Activated T-helper 17 cell treated with anti-CD3 and anti-CD28 coated beads, Interleukin-2, amount 50 U/mL, for 72 hours (primary cell): Measurements from ENCODE around the gene EEA1. TPM values are rescaled to one million over a fixed set of nuclear protein-coding genes. Genes with fewer than 3 reads are reported as not detected.
"Not testable (repeated sequence)": the region's sequence is repeated elsewhere in the genome, so short reads cannot be mapped to it uniquely, and the experiment has no call there.

Experiments
- ATAC-seq: fragments of 150-1000 bp; cut with Tn5 transposase; replicated peaks from 2 replicates; pipeline ENCODE4 v1.10.0; 2021; ENCODE audit warnings: mild to moderate bottlenecking, moderate library complexity
- H3K27ac Mint-ChIP-seq: one replicate; pipeline ENCODE4 v1.8.0; 2022; ENCODE audit warnings: mixed read lengths
- H3K27me3 Mint-ChIP-seq: one replicate; pipeline ENCODE4 v1.8.0; 2022; ENCODE audit warnings: mixed read lengths
- H3K36me3 Mint-ChIP-seq: one replicate; pipeline ENCODE4 v1.8.0; 2022; ENCODE audit warnings: low read depth, mild to moderate bottlenecking, mixed read lengths
- H3K4me1 Mint-ChIP-seq: one replicate; pipeline ENCODE4 v1.8.0; 2022; ENCODE audit warnings: mixed read lengths
- H3K4me3 Mint-ChIP-seq: one replicate; pipeline ENCODE4 v1.8.0; 2022; ENCODE audit warnings: mild to moderate bottlenecking, mixed read lengths
- H3K9me3 Mint-ChIP-seq: one replicate; pipeline ENCODE4 v1.8.0; 2022; ENCODE audit warnings: mixed read lengths
- total RNA-seq, 2 donors: library from RNA; stranded (reverse); gene quantifications; one replicate each; pipeline ENCODE4 v1.2.3, GENCODE V29; 2022

Gene EEA1
- total RNA-seq: 10 to 100 TPM; 11.2 to 12.3 TPM

DNA sequence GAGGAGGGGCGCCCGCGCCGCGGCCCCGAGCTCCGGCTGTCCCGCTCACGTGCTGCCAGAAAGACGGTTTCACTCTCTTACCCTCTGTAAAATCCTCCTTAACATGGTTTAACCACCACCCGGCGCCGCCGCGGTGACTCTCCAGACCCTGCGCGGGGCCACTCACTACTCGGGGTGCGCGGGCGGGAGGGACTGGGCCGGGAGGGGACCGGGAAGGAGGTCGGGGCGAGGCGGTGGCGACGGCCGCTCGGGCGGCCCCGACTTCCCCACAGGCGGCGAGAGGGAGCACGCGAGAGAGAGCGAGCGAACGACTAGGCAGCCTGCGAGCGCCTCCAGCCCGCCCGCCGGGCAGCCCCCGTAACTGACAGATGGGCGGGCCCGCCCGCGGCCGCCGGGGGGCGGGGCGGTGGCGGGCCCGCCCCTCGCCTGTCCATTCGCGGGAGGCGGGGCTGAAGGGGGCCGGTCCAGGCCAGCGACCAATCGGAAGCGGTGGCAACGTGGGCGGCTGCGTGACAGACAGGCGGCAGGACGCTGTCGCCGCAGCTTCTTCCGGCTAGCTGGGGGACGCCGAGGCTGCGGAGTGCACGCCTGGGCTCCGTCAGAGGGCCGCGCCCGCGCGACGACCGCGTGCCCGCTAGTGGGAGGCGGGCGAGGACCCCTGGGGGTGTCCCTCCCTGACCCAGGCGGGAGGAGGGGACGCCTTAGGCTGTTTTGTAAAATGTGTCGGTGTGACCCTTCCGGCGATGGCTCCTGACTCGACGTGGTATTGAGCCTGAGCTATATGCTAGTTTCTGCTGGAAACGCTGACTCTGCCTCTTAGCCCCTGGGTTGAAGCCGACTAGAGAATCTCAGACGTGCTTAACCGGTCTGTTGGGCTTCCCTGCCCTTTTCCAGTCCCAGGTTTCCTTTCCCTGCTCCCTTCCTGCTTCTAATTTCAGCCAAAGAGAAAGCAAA lies at the start of gene EEA1:
Gene EEA1 (minus strand): TSS at position 334 of the 954 bp plus-strand sequence. CDS start 229 bp downstream, at position 105.
- peaks cover 25% of the 10 kb centered on the region for H3K4me1 Mint-ChIP-seq
- peak within 1 kb of the TSS; percentile 87 for H3K27ac Mint-ChIP-seq
- no peaks in the 10 kb centered on the region for H3K27me3 Mint-ChIP-seq
- H3K36me3 Mint-ChIP-seq: peaks cover 16% of the 10 kb centered on the region
- ATAC-seq: peak; percentile 84
- H3K9me3 Mint-ChIP-seq: no peaks in the 10 kb centered on the region
- H3K4me3 Mint-ChIP-seq: peak within 1 kb of the TSS; percentile 89

DNA sequence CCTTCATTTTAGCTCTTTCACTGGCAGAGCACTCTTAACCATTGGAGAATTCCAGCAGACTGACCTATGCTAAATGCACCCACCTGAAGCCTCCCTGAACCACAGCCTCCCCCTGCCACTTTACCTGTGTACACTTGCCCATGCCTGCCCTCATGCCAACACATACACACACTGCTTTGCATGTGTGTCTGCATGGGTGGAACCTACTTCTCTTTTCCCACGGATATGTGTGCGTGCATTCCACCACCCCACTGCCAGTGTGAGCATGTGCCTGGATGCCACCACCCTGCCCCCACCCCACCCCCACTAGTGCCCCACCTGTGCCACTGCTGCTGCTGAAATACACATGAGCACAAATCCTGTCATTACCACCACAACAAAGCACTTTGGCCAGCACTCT lies 49.5 kb upstream of the EEA1 start:
- no peak overlapping the region for H3K27ac Mint-ChIP-seq
- H3K4me3 Mint-ChIP-seq: no peak overlapping the region
- no peaks in the 10 kb centered on the region for H3K36me3 Mint-ChIP-seq
- peaks cover 10% of the 10 kb centered on the region for H3K27me3 Mint-ChIP-seq
- H3K4me1 Mint-ChIP-seq: no peaks in the 10 kb centered on the region
- ATAC-seq: no peak
- H3K9me3 Mint-ChIP-seq: no peaks in the 10 kb centered on the region

DNA sequence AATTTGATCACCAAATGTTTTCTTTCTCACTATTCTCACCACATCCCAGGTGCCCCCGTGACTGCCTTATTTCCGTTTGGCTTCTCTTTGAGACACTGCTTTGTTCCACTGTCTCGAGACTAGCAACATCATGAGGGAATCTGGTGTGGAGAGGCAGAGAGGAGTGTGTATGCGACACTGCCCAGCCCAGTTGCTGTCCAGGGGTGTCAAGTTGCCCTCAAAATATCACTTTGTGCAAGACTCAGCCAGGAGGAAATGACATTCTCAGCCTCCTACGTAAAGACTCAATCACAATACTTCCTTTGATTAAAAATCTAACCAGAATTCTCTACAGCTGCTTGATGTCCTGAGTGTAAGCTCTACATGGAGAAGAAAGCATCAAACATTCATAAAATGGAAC lies 48.2 kb upstream of the EEA1 start:
- ATAC-seq: no peak
- H3K4me3 Mint-ChIP-seq: no peak overlapping the region

DNA sequence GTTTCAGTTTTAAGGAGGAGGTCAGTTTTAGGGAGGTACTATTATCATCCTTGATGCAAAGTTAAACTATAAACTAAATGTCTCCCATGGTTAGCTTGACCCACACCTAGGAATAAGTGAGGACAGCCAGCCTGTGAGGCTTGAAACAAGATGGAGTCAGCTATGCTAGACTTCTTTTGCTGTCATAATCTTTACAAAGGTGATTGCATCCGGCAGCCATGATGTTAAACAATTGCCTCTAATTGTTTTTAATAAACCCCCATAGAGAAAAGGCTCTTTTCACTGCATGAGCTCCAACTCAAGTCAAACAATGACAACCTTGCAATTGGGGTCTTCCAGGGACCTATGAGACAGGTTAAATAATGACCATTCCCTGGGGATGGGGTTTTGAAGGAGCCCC lies 45.7 kb upstream of the EEA1 start:
- Mint-ChIP-seq H3K4me3 (no peak overlapping the region), H3K9me3 (no peaks in the 10 kb centered on the region), H3K27ac (no peak overlapping the region), H3K36me3 (no peaks in the 10 kb centered on the region), H3K4me1 (no peaks in the 10 kb centered on the region), H3K27me3 (peaks cover 14% of the 10 kb centered on the region)
- no peak for ATAC-seq

More for the DNA sequence above, 48.2 kb upstream of the EEA1 start:
- no peaks in the 10 kb centered on the region for H3K9me3 Mint-ChIP-seq
- peaks cover 14% of the 10 kb centered on the region for H3K27me3 Mint-ChIP-seq
- H3K36me3 Mint-ChIP-seq: no peaks in the 10 kb centered on the region
- no peaks in the 10 kb centered on the region for H3K4me1 Mint-ChIP-seq
- no peak overlapping the region for H3K27ac Mint-ChIP-seq

DNA sequence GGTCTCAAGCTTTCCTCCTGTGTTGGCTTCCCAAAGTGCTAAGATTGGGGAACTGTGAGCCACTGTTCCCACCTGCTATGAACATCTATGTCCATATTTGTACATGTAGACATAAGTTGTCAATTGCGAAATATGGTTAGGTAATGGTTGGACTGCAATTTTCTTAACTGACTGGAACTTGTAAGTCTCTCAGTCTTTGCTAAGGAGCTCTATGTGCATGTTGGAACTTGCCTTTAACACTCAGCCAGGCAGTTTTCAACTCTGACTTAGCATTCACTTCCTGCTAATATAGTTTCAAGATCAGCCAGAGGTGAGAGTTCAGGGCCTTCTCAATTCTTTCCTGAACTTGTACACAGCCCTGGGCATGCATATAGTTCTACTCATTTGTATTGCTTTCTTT lies 44.5 kb upstream of the EEA1 start:
- H3K4me3 Mint-ChIP-seq: no peak overlapping the region
- H3K9me3 Mint-ChIP-seq: no peaks in the 10 kb centered on the region
- H3K27me3 Mint-ChIP-seq: peaks cover 14% of the 10 kb centered on the region
- ATAC-seq: no peak
- H3K36me3 Mint-ChIP-seq: no peaks in the 10 kb centered on the region
- no peak overlapping the region for H3K27ac Mint-ChIP-seq
- H3K4me1 Mint-ChIP-seq: no peaks in the 10 kb centered on the region

DNA sequence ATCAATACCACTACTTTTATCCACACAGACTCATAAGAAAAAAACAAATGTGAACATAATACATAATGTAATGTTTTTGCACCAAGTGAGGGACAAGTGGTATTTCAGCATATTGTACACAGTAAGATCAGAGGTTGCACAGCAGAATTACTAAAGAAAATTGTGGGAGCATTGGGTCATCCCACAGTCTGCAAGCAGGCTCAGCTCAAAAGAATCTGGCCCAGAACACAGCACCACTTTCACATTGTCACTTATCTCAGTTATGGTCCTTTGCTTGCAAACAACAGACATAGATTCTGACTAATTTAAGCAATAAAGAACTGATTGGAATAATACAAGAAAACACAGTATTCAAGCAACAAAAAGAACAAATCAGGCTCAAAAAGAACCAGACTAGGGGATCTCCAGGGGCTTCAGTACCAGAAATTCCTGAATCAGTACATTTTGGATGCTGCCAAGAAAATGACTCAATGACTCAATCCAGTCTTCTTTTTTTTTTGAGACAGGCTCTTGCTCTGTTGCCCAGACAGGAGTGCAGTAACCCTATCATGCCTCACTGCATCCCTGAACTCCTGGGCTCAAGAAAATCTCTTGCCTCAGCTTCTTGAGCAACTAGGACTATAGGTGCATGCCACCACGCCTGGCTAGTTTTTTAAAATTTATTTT lies 42.9 kb upstream of the EEA1 start:
- ATAC-seq: no peak
- Mint-ChIP-seq H3K27me3 (peaks cover 14% of the 10 kb centered on the region), H3K9me3 (no peaks in the 10 kb centered on the region), H3K4me1 (no peaks in the 10 kb centered on the region), H3K36me3 (no peaks in the 10 kb centered on the region), H3K4me3 (no peak overlapping the region), H3K27ac (no peak overlapping the region)

DNA sequence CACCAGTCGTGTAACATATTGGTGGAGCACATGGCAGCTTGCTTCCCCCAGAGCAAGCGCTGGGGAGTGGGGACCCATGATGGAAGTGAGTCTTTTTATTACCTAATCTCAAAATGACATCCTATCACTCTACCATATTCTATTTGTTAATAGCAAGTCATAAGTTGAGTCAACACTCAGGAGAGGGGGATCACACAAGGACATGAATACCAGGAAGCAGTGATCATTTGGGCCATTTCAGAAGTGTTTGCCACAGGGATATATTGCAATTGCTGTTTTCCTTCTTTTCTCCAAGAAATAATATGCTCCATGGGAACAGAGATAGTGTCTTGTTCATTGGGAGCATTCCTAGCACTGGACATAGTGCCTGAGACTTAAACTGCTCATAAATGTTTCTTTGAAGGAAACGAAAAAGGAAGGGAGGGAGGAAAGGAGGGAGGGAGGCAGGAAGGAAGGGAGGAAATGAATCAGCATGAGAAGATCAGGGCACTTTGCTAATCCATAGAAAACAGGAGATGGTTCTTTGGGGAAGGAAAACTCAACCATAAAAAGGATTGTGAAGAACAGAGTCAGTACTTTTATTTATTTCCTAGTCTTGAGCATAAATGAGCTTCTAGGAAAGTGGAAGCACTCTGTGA lies 39.2 kb upstream of the EEA1 start:
- ATAC-seq: no peak
- H3K9me3 Mint-ChIP-seq: no peaks in the 10 kb centered on the region
- H3K27ac Mint-ChIP-seq: no peak overlapping the region
- peaks cover 4% of the 10 kb centered on the region for H3K27me3 Mint-ChIP-seq
- no peaks in the 10 kb centered on the region for H3K4me1 Mint-ChIP-seq
- H3K4me3 Mint-ChIP-seq: no peak overlapping the region
- no peaks in the 10 kb centered on the region for H3K36me3 Mint-ChIP-seq

DNA sequence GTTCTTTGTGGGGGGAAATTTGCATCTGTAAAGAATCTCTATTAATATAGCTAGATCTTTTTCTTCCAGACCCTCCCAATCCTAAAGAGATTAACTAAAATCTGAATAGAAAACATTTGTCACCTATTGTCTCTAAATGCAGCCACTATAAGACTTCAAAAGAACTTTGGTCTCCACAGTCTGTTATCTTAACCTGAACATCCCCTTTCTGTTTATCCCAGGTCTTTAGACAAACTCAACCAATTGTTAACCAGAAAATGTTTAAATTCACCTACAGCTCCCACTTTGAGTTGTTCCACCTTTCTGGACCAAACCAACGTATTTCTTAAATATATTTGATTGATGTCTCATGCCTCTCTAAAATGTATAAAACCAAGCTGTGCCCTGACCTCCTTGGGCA lies 35.3 kb upstream of the EEA1 start:
- H3K36me3 Mint-ChIP-seq, ATAC-seq, H3K27me3 Mint-ChIP-seq, H3K27ac Mint-ChIP-seq, H3K9me3 Mint-ChIP-seq, H3K4me1 Mint-ChIP-seq, H3K4me3 Mint-ChIP-seq: not testable (repeated sequence)

DNA sequence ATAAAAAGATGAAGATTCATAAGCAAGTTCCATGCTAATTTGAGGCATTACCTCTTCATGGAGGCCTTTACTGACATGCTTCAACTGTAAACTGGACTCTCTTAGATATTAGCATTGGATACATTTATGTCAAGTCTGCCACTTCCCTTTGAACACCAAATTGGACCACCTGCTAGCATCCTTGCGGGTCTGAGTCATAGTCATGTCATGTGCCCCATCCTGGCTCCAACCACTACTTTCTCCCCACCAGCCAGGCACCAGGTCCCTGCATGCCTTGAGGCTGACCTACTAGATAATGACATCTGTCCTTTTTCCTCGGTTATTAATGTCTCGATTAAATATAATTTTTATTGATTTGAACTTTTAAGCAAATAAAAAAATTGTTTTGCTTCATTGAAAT lies 32.9 kb upstream of the EEA1 start:
- Mint-ChIP-seq H3K4me3 (no peak overlapping the region), H3K27me3 (no peaks in the 10 kb centered on the region), H3K27ac (no peak overlapping the region), H3K36me3 (no peaks in the 10 kb centered on the region), H3K4me1 (no peaks in the 10 kb centered on the region), H3K9me3 (no peaks in the 10 kb centered on the region)
- ATAC-seq: no peak

DNA sequence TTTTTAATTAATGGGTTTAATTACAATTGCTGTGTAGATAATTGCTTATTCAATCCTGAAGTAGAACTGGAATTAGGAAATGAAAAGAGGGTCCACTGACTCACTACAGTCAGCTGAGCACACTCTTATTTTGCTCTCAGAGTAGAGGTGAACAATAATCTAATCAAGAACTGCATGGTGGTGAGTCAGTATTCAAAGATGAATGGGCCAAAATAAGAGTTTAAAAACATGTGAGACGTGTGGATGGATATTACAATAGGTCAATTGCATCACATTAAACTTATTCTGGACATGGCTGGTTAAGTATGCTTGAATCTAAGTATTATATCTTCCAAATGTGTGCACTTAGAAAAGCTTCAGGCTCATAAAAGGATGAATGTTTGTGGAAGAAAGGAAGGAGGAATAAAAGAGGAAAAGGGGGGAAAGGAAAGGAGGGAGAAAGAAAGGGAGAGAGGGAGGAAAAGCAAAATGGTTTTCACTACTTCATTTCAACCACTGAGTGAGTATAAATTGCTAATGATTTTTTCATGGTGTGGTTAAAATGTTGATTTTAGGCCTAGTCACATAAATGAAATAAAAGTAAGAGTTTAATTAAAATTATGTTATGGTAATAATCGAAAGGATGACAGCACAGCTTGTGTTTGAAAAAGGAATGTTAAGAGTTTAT lies 27.0 kb upstream of the EEA1 start:
- Mint-ChIP-seq H3K4me1 (no peaks in the 10 kb centered on the region), H3K36me3 (no peaks in the 10 kb centered on the region), H3K27me3 (no peaks in the 10 kb centered on the region), H3K4me3 (no peak overlapping the region), H3K27ac (no peak overlapping the region), H3K9me3 (no peaks in the 10 kb centered on the region)
- ATAC-seq: peak; percentile 46

DNA sequence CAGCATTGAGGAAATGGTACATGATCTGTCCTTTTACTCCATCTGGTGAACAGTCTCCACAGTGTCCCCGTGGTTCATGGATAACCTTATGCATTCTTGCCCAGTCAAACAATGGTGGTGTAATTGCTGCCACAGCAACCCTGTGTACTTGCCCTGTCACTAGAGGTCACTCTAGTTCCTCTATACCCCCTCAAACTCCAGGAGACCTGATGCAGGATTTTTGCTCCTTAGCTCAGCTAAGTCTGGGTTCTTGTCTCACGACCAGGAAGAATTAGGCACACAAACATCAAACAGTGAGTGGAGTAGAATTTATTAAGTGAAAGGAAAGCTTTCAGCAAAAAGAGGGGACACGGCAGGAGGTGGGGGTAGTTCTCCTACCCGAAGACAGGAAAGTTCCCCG lies 24.7 kb upstream of the EEA1 start:
- Mint-ChIP-seq H3K36me3 (no peaks in the 10 kb centered on the region), H3K9me3 (no peaks in the 10 kb centered on the region), H3K27ac (no peak overlapping the region), H3K4me1 (no peaks in the 10 kb centered on the region), H3K27me3 (no peaks in the 10 kb centered on the region), H3K4me3 (no peak overlapping the region)
- ATAC-seq: no peak

DNA sequence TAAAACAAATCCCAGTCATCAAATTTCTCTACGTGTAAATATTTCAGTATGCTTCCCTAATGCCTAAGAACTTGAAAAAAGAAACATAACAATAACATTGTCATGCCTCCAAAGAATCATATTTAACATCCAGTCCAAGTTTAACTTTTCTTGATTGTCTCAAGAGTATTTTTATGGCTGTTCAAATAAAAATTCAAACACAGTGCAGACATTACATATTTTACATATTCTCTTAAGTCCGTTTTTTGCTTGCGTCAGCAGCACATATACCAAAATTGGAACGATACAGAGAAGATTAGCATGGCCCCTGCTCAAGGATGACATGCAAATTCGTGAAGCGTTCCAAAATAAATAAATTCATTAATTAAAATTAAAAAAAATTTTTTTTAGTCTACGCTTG lies 23.3 kb upstream of the EEA1 start:
- Mint-ChIP-seq H3K9me3 (no peaks in the 10 kb centered on the region), H3K4me1 (no peaks in the 10 kb centered on the region), H3K4me3 (no peak overlapping the region), H3K27ac (no peak overlapping the region), H3K27me3 (no peaks in the 10 kb centered on the region), H3K36me3 (no peaks in the 10 kb centered on the region)
- no peak for ATAC-seq

DNA sequence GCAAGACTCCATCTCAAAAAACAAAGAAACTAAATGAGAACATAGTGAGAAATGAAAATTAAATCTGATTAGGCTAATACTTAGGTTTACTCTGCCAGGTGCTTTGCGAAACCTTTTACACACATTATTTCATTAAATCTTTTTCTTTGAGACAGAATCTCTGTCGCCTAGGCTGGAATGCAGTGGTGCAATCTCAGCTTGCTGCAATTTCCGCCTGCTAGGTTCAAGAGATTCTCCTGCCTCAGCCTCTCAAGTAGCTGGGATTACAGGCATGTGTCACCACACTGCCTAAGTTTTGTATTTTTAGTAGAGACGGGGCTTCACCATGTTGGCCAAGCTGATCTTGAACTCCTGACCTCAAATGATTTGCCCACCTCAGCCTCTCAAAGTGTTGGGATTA lies 21.9 kb upstream of the EEA1 start:
- no peak for ATAC-seq
- H3K9me3 Mint-ChIP-seq: no peaks in the 10 kb centered on the region

DNA sequence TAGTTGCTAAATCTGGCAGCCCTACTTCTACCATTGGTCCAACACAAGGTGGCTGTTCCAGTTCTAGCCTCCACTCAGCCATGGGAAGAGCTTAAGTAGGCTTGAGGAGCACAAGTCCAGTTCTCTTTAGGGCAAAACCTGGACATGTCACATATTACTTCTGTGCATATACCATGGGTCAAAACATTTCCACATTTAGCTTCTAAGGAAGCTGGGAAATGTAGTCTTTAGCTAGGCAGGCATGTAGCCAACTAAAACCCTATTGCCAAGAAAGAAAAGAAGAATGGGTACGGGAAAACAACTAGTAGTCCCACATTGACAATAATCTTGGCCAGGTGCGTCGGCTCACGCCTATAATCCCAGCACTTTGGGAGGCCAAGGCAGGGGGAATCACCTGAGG lies 20.9 kb upstream of the EEA1 start:
- Mint-ChIP-seq H3K27me3 (peaks cover 3% of the 10 kb centered on the region), H3K4me3 (no peak overlapping the region), H3K9me3 (no peaks in the 10 kb centered on the region), H3K4me1 (no peaks in the 10 kb centered on the region), H3K36me3 (no peaks in the 10 kb centered on the region), H3K27ac (no peak overlapping the region)
- no peak for ATAC-seq

More for the DNA sequence above, 21.9 kb upstream of the EEA1 start:
- Mint-ChIP-seq H3K4me3 (no peak overlapping the region), H3K27me3 (peaks cover 3% of the 10 kb centered on the region), H3K27ac (no peak overlapping the region), H3K36me3 (no peaks in the 10 kb centered on the region), H3K4me1 (no peaks in the 10 kb centered on the region)
